ENCODE data around the gene LMAN2.

GRCh38 chr5:177355162-177355867, 3.8 kb upstream of the LMAN2 start:
- no peak for TF ChIP-seq CTCF (IDR thresholded peaks at IDR 0.05)
- TF ChIP-seq POLR2A (IDR thresholded peaks at IDR 0.05), result no peak
